HG03139 (cell line): ENCODE data around the gene DNAJB2.
"Not testable (repeated sequence)": the region's sequence is repeated elsewhere in the genome, so short reads cannot be mapped to it uniquely, and the experiment has no call there.

Experiments used
- ATAC-seq: cut with Tn5 transposase; IDR thresholded peaks from one replicate; pipeline ENCODE4 v1.9.1; 2021; ENCODE audit not compliant: unreplicated experiment

DNAJB2 gene

DNA sequence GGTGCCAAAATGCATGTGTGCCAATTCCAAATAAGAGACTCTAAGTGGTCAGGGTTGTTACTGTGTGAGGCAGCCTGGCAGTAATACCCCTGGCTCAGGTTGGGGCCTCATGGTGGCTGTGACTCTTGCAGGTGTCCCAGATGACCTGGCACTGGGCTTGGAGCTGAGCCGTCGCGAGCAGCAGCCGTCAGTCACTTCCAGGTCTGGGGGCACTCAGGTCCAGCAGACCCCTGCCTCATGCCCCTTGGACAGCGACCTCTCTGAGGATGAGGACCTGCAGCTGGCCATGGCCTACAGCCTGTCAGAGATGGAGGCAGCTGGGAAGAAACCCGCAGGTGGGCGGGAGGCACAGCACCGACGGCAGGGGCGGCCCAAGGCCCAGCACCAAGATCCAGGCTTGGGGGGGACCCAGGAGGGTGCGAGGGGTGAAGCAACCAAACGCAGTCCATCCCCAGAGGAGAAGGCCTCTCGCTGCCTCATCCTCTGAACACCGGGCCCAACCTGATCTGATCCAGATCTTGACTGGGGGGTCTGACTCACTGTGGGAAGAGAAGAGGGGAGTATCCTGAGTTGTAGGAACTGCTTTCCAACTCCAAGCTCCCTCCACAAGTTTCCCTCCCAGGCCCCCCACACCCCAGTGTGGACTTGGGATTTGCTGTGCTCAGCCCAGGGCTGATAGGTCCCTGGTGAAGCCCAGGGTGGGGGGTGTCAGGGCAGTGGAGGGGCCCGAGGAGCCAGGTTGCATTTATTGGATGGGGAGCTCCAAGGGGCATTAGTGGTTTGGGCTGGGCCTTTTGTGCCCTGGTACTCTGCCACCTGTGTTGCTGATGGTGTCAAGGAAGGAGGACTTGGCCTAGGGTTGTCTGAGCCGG lies 5.6 kb downstream of the DNAJB2 start:
- ATAC-seq: no peak

GRCh38 chr2:219285373-219285735 lies 6.2 kb downstream of the DNAJB2 start:
- ATAC-seq: no peak

DNA sequence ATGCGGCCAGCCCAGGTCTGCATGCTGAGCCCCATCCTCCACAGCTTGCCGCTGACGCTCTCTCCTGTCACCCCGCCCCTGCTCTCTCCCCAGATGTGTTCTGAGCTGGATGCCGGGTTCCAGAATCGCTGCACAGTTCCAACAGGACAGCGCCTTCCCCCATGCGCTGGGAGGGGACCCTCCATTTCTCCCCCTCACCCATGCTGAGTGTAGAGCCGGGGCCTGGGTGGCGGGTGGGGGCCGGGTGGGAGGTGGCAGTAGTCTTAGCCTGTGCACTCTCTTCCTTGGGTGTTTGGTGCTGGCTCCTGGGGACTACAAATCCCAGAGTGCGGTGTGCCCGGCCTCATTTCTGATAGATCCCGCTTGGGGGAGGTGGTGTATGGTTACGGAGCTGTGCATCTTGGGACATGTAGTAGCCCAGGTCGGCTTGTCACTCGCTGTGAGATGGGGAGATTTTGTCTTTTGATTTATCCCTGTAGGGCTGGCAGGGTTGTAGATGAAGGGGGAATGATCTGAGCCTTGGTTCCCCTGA lies 6.8 kb downstream of the DNAJB2 start:
- no peak for ATAC-seq

- ATAC-seq: no peak
Measured at GRCh38 chr2:219286436-219287115, 7.4 kb downstream of the DNAJB2 start.

GRCh38 chr2:219287116-219287440 lies 7.9 kb downstream of the DNAJB2 start:
- not testable (repeated sequence) for ATAC-seq

DNA sequence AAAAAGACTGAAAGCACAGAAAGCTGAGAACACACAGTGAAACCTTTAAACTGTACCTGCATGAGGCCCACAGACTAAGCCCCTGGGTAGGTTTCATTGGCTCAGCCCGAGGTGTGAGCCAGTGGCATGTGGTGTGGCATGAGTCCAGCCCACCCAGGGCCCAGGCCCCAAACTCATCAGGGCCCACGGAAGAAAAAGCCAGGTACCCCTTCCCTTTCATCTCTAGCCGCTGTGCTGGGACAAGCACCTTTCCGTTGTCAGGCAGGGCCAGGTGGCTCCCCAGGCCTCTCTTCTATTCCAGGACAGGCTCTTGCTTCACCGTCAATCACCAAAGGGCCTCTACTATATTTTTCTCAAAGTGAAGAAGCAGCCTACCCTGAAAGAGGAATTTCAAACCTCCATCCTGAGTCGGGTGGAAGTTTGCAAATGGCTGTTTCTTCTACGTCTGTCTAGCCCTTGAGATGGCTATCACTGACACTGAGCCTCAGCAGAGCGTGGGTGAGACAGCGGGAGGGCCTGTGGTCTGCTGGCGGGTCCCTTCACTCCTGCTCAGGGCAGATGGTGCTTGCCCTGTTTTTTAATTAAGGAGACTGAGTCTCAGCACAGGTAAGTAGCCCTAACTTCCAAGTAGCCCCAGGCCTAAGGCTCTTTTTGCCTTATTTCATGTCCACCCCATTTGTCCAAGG lies 8.6 kb downstream of the DNAJB2 start:
- ATAC-seq: no peak

DNA sequence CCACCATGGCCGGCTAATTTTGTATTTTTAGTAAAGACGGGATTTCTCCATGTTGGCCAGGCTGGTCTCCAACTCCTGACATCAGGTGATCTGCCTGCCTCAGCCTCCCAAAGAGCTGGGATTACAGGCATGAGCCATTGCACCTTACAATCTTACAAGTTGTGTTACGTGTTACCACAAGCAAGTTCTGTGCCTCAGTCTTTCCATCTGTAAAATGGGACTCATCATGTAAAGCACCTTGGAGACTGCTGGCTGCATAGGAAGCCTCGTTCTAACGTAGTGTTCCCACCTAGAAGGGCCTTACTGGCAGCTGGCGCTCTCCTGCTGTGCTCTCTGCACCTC lies 10.0 kb downstream of the DNAJB2 start:
- ATAC-seq: no peak

- no peak for ATAC-seq
Measured at GRCh38 chr2:219289537-219290361, 10.6 kb downstream of the DNAJB2 start.

DNA sequence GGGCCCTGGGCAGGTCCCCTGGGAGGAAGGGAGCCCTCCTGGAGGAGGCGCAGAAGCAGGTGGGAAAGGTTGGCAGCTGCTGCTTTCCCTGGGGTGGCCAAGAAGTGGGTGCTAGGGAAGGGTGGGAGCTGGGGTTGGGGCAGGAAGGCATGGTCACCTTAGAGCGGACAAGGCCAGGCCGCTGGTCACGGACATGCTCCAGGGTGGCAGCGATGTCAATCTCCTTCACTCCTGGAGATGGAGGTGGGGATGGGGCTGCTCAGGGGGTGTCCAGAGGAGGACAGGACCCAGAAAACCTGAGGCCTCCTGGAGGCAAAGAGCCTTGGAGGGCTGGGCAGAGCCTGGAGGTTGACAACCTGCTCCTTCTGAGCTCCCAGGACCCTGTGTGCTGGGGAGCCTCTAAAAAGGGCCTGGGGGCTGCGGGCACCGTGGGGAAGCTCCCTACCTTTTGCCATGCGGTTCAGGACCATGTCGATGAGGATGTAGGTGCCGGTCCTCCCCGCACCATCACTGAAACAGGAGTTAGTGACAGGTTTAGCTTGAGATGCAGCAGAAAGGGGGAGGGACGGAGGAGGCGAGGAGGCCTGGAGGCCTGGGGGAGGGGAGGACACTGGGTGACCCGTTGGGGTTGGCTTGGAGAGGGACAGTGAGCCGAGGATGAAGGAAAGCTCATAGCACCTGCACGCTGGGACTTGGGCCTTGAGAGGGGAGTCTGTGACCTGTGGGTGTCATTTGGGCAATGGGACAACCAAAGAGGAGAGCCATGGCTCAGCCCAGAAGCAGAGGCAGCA lies 11.4 kb downstream of the DNAJB2 start:
- ATAC-seq: no peak

GRCh38 chr2:219291394-219291793 lies 12.2 kb downstream of the DNAJB2 start:
- no peak for ATAC-seq

DNA sequence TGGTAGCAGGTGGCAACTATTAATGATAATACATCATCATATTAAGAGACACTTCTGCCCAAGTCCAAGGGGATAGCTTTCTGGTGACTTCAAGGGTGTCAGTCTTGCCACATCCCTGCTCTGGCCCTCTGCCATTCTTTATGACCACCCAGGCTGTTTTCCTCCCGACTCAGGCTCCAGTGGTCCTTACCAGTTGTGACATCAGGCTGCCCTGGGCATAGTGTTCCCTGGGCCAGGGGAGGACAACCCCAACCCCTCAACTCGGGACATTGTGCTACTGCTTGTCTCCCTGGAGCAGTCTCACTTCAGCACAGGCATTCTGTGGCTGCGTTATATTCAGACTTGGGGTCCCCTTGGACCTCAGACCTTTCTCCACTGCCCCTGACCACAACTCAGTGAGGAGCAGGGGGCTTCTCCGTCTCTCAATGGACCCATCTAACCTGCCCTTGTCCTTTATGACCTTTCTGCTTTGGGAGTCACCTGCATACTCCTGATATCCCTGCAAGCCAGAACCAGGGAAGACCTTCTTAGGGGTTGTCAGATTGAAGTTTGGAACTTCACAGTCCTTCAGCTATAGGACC lies 12.8 kb downstream of the DNAJB2 start:
- no peak for ATAC-seq

DNA sequence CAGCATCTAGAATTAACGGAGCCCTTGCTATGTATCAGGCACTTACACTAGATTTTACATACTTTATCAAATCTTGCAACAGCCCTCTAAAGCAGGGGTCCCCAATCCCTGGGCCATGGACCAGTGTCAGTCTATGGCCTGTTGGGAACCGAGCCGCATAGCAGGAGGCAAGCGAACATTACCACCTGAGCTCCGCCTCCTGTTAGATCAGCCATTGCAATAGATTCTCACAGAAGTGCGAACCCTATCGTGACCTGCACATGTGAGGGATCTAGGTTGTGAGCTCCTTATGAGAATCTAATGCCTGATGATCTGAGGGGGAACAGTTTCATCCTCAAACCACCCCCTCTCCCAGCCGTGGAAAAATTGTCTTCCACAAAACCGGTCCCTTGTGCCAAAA lies 13.4 kb downstream of the DNAJB2 start:
- ATAC-seq: no peak

DNA sequence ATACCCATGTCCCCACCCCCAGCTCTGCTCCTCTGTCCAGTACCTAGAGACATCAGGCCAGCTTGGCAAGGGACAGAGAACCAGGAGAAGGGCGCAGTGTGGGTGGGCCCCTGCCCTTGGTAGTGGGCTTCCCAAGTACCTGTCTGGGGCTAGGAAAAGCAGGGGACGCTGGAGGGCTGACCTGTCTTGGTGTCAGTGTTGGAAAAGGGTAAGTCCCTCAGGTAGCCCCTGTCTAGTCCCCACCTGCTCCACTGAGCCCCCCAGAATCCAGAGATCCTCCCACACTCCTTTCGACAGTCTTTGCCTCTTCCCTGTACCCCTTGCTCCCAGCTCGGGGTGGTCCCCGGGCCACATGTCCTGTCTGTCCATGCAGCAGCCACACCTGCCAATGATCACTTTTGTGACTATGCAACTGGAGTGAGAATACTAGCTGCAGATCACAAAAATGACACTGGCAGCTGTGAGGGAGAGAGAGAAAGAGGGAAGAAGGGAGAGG lies 14.6 kb downstream of the DNAJB2 start:
- no peak for ATAC-seq

DNA sequence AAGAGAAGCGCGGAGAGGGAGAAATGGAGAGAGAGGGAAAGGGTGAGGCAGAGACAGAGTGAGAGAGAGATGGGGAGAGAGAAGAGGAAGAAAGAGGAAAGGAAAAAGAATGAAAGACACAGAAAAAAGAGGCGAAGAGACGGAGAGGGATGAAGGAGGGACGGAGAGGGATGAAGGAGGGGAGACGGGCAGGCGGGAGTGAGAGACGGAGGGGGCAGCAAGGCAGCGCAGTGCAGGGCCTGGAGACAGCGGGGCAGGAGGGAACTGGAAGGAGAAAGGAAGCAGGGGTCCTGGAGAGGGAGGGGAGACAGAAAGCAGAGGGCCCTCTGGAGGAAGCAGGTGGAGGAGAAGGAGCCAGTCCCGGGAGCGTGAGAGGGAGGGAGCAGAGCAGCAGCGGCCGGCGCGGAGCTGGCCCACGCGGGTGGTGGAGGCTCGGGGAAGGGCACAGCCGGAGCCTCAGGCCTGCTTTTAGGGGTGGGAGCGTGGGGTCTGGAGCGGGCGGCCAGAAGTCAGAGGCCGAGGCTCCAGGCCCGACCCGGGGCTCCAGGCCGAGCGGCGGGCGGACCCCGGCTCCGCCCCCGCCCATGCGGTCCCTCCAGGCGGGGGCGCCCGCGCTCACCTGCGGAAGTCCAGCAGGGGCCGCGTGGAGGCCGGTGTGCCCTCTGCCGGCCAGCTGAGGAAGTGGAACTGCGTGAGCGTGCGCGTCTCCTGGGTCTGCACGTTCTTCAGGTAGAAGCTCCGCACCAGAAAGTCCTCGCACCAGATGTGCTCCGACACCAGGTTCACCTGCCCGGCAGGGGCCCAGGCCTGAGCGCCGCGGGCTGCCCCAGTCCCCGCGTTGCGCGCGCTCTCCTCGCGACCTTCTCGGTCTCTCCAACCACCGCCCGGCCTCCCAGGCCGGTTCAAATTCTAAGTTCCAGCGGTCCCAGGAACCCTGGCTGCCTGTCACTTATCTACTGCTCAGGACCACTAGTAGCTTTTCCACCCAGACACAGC lies 15.5 kb downstream of the DNAJB2 start:
- ATAC-seq: peak; percentile 84

- ATAC-seq: no peak
Measured at GRCh38 chr2:219296142-219296541, 17.0 kb downstream of the DNAJB2 start.

DNA sequence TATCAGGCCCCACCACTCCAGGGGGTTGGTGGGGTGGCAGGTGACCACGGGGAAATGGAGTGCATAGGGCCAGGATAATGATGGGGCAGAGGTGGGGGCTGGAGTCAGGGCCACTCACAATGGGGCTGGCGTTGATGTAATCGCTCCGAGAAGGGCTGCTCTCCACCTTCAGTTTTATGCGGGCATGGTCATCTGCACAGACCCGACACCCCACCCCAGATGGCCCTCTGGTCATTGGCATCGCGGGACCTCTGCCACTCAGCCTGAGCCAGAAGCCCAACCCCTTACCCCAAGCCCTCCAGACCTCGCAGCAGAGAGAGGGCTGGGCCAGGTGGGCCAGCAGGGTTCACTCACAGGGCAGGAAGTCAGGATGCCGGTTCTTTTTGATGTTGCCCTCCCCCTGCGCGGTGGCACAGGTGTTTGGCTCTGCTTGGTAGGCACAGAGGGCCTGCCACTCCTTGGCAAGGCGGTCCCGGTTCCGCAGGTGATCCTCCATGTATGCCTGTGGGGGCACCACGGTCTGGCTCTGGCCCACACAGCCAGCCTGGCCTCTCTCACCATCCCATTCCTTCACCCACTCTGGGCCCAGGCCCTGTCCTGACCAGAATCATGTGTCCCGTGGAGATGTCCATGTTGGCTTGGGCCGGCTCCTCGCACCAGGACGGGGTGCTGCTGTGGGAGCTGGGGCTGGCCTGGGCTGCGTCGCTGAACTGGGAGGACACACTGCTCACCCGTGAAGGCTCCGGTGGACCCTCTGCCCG lies 17.6 kb downstream of the DNAJB2 start:
- ATAC-seq: no peak

DNA sequence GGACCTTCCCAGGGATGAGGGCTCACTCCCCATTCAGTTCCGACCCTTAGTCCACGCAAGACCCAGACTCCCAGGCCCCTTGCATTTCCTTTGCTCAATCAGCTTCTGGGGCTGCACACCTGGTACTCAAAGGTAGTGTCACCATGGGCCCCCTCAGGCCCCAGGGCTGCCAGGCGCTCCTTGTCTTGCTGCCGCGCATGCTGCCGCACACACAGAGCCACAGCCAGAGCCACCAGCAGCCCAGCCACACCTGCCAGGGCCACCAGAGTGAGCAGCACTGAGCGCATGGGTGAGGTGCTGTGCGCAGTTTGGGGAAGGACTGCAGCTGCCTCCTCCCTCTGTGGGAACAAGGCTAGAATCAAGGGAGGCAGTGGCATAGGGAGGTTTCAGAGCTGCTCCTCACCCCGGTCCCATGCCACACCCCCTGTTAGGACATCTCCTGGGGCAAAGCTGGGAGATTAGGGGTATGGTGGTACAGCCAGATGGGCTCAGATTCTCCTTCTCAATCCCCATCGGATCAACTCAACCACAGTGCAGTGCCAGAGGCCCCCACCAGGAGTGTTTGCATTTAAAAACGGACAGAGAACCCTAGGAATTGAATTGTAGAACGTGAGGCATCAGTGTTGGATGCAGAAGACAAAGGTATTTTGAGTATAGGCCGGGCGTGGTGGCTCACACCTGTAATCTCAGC lies 18.7 kb downstream of the DNAJB2 start:
- ATAC-seq: no peak
